ENCODE data around the gene GPRC5C. TPM values are rescaled to one million over a fixed set of nuclear protein-coding genes. Genes with fewer than 3 reads are reported as not detected.

The GPRC5C gene
- total and polyA plus RNA-seq, 9 of the 15 experiments (the other 6 are each of a cell fraction or from before 2014, with no cell fraction given) = 0.28 to 9.0 (median 4.1) TPM

GRCh38 chr17:74478420-74479100 is 46.7 kb downstream of the GPRC5C start (continued):
- TF ChIP-seq RREB1 (CRISPR knock-in tag; IDR thresholded peaks at IDR 0.05) (no peak), ZBTB5 (IDR thresholded peaks at IDR 0.05) (no peak), GABPA (tag; conservative IDR thresholded peaks at IDR 0.05; ENCODE audit: low read depth) (peak; percentile 44; the same call in 1 of the 2 replicates), ZNF79 (CRISPR knock-in tag; IDR thresholded peaks at IDR 0.05; ENCODE audit: low read depth) (no peak), ZNF583 (CRISPR knock-in tag; IDR thresholded peaks at IDR 0.05) (no peak), ZNF124 (CRISPR knock-in tag; IDR thresholded peaks at IDR 0.05) (no peak), ZNF146 (CRISPR knock-in tag; IDR thresholded peaks at IDR 0.05; ENCODE audit: unreplicated experiment) (no peak), CCAR2 (IDR thresholded peaks at IDR 0.05; ENCODE audit: low read depth, low read length) (no peak), KDM1A (IDR thresholded peaks at IDR 0.05) (no peak), MCM2 (IDR thresholded peaks at IDR 0.05; ENCODE audit: low read depth) (no peak), TSHZ1 (CRISPR knock-in tag; IDR thresholded peaks at IDR 0.05) (no peak)
